ENCODE results near the gene ACKR3. TPM values are rescaled to one million over a fixed set of nuclear protein-coding genes. Genes with fewer than 3 reads are reported as not detected.

Gene ACKR3
- total RNA-seq, 1 donor from 2014 or later: 9.1 TPM

- Histone ChIP-seq H3K4me1 (no peaks in the 10 kb centered on the region), H3K27ac (no peak overlapping the region), H3K4me3 (no peak overlapping the region), H3K36me3 (no peaks in the 10 kb centered on the region), H3K9me3 (no peaks in the 10 kb centered on the region), H3K27me3 (no peaks in the 10 kb centered on the region)
- TF ChIP-seq CTCF (IDR thresholded peaks at IDR 0.05): no peak
- ATAC-seq (no peak), DNase-seq (no peak)
- intact Hi-C loops (cut with DNase I): no loop called here
These were observed 11.6 kb upstream of the ACKR3 start for GRCh38 chr2:236558036-236558435.

- Histone ChIP-seq H3K4me3 (no peak overlapping the region), H3K9me3 (no peaks in the 10 kb centered on the region), H3K4me1 (no peaks in the 10 kb centered on the region), H3K27ac (no peak overlapping the region), H3K27me3 (no peaks in the 10 kb centered on the region), H3K36me3 (no peaks in the 10 kb centered on the region)
- TF ChIP-seq CTCF (IDR thresholded peaks at IDR 0.05): no peak
- intact Hi-C loops (cut with DNase I): no loop called here
- DNase-seq (no peak), ATAC-seq (no peak)
These were observed 10.3 kb upstream of the ACKR3 start for GRCh38 chr2:236558993-236559978.

GRCh38 chr2:236561874-236562273 lies 7.8 kb upstream of the ACKR3 start:
- intact Hi-C loops (cut with DNase I): no loop called here
- DNase-seq: no peak
- no peak for TF ChIP-seq CTCF (IDR thresholded peaks at IDR 0.05)
- Histone ChIP-seq H3K27me3 (no peaks in the 10 kb centered on the region), H3K4me3 (no peak overlapping the region), H3K36me3 (no peaks in the 10 kb centered on the region), H3K4me1 (no peaks in the 10 kb centered on the region), H3K9me3 (no peaks in the 10 kb centered on the region), H3K27ac (no peak overlapping the region)
- no peak for ATAC-seq

GRCh38 chr2:236562434-236562833 lies 7.2 kb upstream of the ACKR3 start:
- intact Hi-C loops (cut with DNase I): no loop called here
- Histone ChIP-seq H3K27ac (no peak overlapping the region), H3K9me3 (no peaks in the 10 kb centered on the region), H3K27me3 (no peaks in the 10 kb centered on the region), H3K4me3 (no peak overlapping the region), H3K36me3 (no peaks in the 10 kb centered on the region), H3K4me1 (no peaks in the 10 kb centered on the region)
- peak; percentile 65 for TF ChIP-seq CTCF (IDR thresholded peaks at IDR 0.05)
- peak; percentile 61 for ATAC-seq
- no peak for DNase-seq

GRCh38 chr2:236563953-236564352 lies 5.7 kb upstream of the ACKR3 start:
- Histone ChIP-seq H3K4me3 (no peak overlapping the region), H3K4me1 (peaks cover 6% of the 10 kb centered on the region), H3K27ac (no peak overlapping the region), H3K27me3 (no peaks in the 10 kb centered on the region), H3K36me3 (no peaks in the 10 kb centered on the region), H3K9me3 (no peaks in the 10 kb centered on the region)
- ATAC-seq (no peak), DNase-seq (no peak)
- intact Hi-C loops (cut with DNase I): no loop called here
- no peak for TF ChIP-seq CTCF (IDR thresholded peaks at IDR 0.05)
